Measurements from ENCODE around the gene TCAIM.

TCAIM gene

DNA sequence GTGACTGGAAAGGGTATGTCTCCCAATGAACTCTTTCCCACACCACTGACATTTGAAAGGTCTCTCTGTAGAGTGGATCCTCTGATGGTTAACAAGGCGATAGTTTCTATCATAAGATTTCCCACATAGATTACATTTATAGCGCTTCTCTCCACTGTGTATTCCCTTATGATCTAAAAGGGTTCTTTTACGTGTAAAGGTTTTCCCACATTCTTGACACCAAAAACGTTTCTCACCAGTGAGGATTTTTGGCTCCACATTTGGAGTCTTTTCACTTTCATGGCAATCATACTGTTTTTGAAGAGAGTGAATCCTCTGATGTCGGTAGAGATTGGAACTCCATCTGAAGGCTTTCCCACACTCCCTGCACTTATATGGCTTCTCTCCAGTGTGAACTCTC is 108.4 kb downstream of the TCAIM start:
- no peak for DNase-seq

DNA sequence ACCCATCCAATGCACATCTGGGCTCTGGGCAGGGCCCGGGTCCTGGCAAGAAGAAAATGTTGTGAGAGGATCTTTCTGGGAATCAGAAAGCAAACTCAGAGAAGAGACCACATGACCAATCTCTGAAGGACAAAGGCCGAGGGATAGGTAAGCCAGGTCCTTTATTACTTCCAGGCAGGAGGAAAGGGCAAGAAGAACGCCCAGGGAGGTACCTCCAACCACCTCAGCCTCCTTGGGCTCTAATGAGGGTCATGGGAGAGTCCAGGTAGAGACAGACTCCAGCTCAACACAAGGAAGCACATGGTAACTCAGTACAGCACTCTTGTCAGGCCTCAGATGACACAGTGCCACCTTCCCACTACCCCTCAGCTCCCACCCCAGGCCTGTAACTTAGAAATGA is 112.9 kb downstream of the TCAIM start:
- no peak for DNase-seq

DNA sequence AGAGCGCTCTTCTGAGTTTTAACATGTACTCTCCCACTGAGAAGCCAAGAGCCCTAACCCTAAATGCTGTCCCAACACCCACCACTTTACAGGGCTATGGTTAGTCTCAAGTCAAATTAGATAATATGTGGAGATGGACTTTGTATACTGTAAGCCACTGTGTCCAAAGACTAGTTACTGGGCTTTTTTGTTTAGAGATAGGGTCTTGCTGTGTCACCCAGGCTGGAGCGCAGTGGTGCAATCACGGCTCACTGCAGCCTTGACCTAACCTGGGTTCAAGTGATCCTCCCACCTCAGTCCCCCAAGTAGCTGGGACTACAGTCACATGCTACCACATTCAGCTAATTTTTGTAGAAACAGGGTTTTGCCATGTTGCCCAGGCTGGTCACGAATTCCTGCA is 115.7 kb downstream of the TCAIM start:
- DNase-seq, result no peak

DNA sequence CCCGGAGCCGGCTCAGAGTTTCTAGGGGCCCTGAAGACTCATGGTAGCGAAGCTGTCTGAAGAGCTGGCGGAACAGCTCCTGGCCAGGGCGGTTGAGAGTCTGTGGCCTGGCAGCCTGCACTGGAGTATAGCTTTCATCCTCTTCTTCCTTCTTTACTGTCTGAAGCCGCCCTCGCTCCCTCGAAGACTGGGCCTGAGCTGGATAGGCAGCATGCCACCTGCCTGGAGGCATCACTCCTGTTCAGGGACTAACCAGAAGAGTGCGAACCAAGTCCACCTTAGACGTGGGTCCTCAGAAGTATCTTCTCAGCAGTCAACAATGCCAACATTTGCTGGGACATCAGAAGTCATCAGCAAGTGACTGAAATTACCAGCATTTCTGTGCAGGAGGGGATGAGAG is 116.8 kb downstream of the TCAIM start:
- no peak for DNase-seq
